Stimulated activated naive CD8-positive, alpha-beta T cell treated with anti-CD3 and anti-CD28 coated beads, Interleukin-15, Interleukin-2, amounts not matched to agents 100 ng/mL and 50 ng/mL, for 24 hours (primary cell): ENCODE results near the gene RBM45.
"Not testable (repeated sequence)": the region's sequence is repeated elsewhere in the genome, so short reads cannot be mapped to it uniquely, and the experiment has no call there.

Source experiments
- H3K27ac Mint-ChIP-seq: one replicate; pipeline ENCODE4 v1.8.0; 2021; ENCODE audit warnings: mild to moderate bottlenecking, mixed read lengths
- H3K27me3 Mint-ChIP-seq: one replicate; pipeline ENCODE4 v1.8.0; 2021; ENCODE audit warnings: mixed read lengths
- H3K36me3 Mint-ChIP-seq: one replicate; pipeline ENCODE4 v1.8.0; 2021; ENCODE audit warnings: low read depth, mixed read lengths
- H3K4me1 Mint-ChIP-seq: one replicate; pipeline ENCODE4 v1.8.0; 2021; ENCODE audit warnings: low read depth, mixed read lengths
- H3K4me3 Mint-ChIP-seq: one replicate; pipeline ENCODE4 v1.8.0; 2021; ENCODE audit warnings: mild to moderate bottlenecking, mixed read lengths
- H3K9me3 Mint-ChIP-seq: one replicate; pipeline ENCODE4 v1.8.0; 2021; ENCODE audit warnings: mixed read lengths

The RBM45 gene

DNA sequence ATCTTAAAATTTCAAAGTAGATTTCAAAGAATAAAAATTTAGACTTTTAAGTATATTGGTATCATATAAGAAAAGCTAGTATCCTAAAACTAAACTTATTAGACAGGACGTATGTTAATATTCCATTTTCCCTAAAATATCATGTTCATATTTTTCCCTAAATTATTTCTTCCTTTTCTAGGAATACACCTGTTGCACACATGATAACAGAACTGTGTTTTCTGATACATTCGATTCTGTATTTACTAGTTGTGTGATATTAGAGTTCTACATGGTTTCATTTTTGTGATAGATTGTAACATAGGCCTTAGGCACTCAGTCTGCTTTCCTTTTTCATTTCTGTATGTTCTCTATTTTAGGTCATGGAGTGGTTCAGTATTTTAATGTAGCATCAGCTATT is 10.9 kb downstream of the RBM45 start:
- Mint-ChIP-seq H3K4me3 (no peak overlapping the region), H3K27me3 (no peaks in the 10 kb centered on the region), H3K9me3 (no peaks in the 10 kb centered on the region), H3K36me3 (peaks cover 58% of the 10 kb centered on the region), H3K4me1 (no peaks in the 10 kb centered on the region), H3K27ac (no peak overlapping the region)

GRCh38 chr2:178125125-178125524 is 12.9 kb downstream of the RBM45 start:
- Mint-ChIP-seq H3K36me3 (peaks cover 67% of the 10 kb centered on the region), H3K4me1 (no peaks in the 10 kb centered on the region), H3K27me3 (no peaks in the 10 kb centered on the region), H3K4me3 (no peak overlapping the region), H3K27ac (no peak overlapping the region), H3K9me3 (no peaks in the 10 kb centered on the region)

DNA sequence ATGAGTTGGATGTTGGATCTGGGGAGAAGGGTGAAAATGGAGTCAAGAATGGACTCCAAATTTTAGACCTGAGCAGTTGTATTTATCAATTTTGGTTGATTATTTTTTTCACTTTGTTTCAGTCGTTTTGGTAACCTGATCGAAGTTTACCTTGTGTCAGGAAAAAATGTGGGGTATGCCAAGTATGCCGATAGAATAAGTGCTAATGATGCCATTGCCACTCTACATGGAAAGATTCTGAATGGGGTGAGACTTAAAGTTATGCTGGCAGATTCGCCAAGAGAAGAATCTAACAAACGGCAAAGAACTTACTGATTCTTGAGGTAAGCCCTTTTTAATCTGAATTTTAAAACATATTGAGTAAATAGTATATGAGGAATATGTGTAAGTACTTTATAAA is 13.6 kb downstream of the RBM45 start:
- no peaks in the 10 kb centered on the region for H3K9me3 Mint-ChIP-seq

GRCh38 chr2:178128836-178129630 is 16.8 kb downstream of the RBM45 start:
- peaks cover 54% of the 10 kb centered on the region for H3K36me3 Mint-ChIP-seq
- no peak overlapping the region for H3K4me3 Mint-ChIP-seq
- no peaks in the 10 kb centered on the region for H3K4me1 Mint-ChIP-seq
- no peak overlapping the region for H3K27ac Mint-ChIP-seq
- H3K27me3 Mint-ChIP-seq = no peaks in the 10 kb centered on the region
- no peaks in the 10 kb centered on the region for H3K9me3 Mint-ChIP-seq

More for the DNA sequence above, 13.6 kb downstream of the RBM45 start:
- peaks cover 63% of the 10 kb centered on the region for H3K36me3 Mint-ChIP-seq
- no peaks in the 10 kb centered on the region for H3K4me1 Mint-ChIP-seq
- no peak overlapping the region for H3K4me3 Mint-ChIP-seq
- H3K27ac Mint-ChIP-seq = no peak overlapping the region
- no peaks in the 10 kb centered on the region for H3K27me3 Mint-ChIP-seq

DNA sequence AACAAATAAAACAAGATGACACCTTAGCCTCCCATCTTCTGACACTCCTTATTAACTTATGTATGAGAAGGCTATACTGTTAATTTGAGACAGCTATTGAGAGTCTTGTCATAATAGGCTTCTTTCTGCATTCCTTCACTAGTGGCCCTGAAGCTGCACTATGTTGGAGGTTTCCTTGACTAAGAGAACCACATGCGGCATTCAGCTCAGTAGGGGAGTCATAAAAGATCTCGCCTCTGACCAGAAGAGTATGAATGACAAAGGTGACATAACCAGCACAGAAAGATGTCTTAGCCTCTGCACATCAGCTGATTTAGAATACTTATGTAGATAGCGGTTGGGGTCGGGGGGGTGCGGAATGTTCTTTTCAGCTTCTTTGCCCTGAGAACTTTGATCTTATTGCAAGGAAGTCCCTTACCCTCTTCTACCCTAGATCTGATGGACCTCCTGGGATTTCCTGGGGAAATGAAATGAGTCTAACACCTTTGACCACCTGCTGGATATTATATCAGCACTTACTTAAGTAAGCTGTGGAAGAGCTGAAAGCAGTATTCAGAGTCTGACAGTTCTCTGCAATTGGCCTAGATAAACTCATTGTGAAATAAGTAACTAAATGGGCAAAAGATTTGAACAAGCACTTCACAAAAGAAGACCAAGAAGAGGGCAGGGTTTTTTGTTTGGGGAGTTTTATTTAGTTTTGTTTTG is 24.2 kb downstream of the RBM45 start:
- Mint-ChIP-seq H3K4me1 (no peaks in the 10 kb centered on the region), H3K4me3 (no peak overlapping the region), H3K27me3 (no peaks in the 10 kb centered on the region), H3K9me3 (no peaks in the 10 kb centered on the region), H3K36me3 (peaks cover 26% of the 10 kb centered on the region), H3K27ac (no peak overlapping the region)

GRCh38 chr2:178142274-178143065 is 30.2 kb downstream of the RBM45 start:
- Mint-ChIP-seq H3K36me3 (no peaks in the 10 kb centered on the region), H3K27me3 (peaks cover 19% of the 10 kb centered on the region), H3K27ac (no peak overlapping the region), H3K9me3 (no peaks in the 10 kb centered on the region), H3K4me1 (no peaks in the 10 kb centered on the region), H3K4me3 (no peak overlapping the region)

DNA sequence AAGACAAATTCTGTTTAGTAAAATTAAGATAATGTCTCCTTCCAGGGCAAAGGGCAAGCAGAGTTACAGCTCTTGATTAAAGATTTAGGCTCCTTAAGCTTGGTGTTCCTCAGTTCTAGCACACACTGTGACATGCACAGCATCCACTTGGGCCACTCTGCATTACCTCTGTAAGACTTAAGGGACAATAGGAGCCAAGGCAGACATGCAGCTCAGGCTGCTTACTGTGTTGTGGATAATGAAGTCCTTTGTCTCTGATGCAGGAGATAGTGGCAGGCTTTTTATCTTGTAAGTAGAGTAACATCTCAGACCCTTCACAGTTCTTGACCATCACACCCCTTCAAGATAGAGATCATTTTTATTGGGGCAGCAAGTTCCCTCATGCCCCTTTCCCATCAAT is 31.2 kb downstream of the RBM45 start:
- no peaks in the 10 kb centered on the region for H3K36me3 Mint-ChIP-seq
- no peaks in the 10 kb centered on the region for H3K4me1 Mint-ChIP-seq
- no peaks in the 10 kb centered on the region for H3K9me3 Mint-ChIP-seq
- H3K4me3 Mint-ChIP-seq = no peak overlapping the region
- H3K27ac Mint-ChIP-seq = no peak overlapping the region
- H3K27me3 Mint-ChIP-seq = peaks cover 23% of the 10 kb centered on the region

DNA sequence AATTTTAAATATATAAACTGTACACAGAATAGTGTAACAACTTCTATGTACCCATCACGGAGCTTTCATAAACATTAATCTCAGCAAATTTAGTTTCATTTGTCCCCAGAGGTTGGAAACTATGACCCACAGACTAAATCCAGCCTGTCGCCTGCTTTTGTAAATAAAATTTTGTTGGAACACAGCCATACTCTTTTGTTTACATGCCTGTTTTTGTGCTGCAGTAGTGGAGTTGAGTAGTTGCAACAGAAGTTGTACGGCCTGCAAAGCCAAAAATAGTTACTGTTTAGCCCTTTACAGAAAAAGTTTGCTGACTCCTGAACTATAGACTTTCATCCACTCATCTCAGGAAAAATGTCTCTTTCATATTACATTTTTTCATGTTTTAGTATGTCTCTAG is 39.8 kb downstream of the RBM45 start:
- H3K4me3 Mint-ChIP-seq = no peak overlapping the region
- no peaks in the 10 kb centered on the region for H3K4me1 Mint-ChIP-seq
- H3K27ac Mint-ChIP-seq = no peak overlapping the region
- peaks cover 11% of the 10 kb centered on the region for H3K9me3 Mint-ChIP-seq
- H3K36me3 Mint-ChIP-seq = no peaks in the 10 kb centered on the region
- peaks cover 27% of the 10 kb centered on the region for H3K27me3 Mint-ChIP-seq

- Mint-ChIP-seq H3K4me3 (no peak overlapping the region), H3K9me3 (peaks cover 11% of the 10 kb centered on the region), H3K27me3 (peaks cover 27% of the 10 kb centered on the region), H3K4me1 (no peaks in the 10 kb centered on the region), H3K27ac (no peak overlapping the region), H3K36me3 (no peaks in the 10 kb centered on the region)
Observed at GRCh38 chr2:178152542-178152941, 40.3 kb downstream of the RBM45 start.

DNA sequence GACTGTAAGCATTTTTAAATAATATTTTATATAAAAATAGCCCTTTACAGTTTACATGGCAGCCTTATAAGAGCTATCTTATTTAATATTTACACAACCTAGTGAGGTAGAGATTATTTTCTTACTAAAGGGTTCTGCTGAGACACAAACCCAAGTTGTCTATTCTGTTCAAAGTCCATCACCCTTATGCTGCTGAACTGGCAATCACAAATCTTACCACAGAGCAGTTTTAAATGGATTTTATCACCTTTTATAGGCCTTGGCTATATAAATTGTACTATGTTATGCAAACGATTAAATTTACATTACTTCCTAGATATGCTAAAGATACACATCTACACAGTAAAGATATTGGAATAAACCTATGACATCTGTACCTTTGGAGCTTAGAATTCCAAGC is 40.7 kb downstream of the RBM45 start:
- Mint-ChIP-seq H3K4me1 (no peaks in the 10 kb centered on the region), H3K27me3 (peaks cover 25% of the 10 kb centered on the region), H3K27ac (no peak overlapping the region), H3K9me3 (peaks cover 11% of the 10 kb centered on the region), H3K36me3 (no peaks in the 10 kb centered on the region), H3K4me3 (no peak overlapping the region)

- H3K4me1 Mint-ChIP-seq, H3K27ac Mint-ChIP-seq, H3K36me3 Mint-ChIP-seq, H3K4me3 Mint-ChIP-seq: not testable (repeated sequence)
- H3K9me3 Mint-ChIP-seq = peaks cover 11% of the 10 kb centered on the region
- peaks cover 23% of the 10 kb centered on the region for H3K27me3 Mint-ChIP-seq
Observed at GRCh38 chr2:178153878-178154277, 41.6 kb downstream of the RBM45 start.

DNA sequence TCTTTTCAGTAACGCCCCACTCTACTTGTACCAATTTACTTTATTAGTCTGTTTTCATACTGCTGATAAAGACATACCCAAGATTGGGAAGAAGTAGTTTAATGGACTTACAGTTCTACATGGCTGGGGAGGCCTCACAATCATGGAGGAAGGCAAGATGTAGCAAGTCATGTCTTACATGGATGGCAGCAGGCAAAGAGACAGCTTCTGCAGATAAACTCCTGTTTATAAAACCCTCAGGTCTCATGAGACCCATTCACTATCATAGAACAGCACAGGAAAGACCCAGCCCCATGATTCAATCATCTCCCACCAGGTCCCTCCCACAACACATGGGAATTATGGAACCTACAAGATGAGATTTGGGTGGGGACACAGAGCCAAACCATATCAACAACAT is 43.3 kb downstream of the RBM45 start:
- Mint-ChIP-seq H3K36me3 (no peaks in the 10 kb centered on the region), H3K27ac (no peak overlapping the region), H3K4me3 (no peak overlapping the region), H3K4me1 (no peaks in the 10 kb centered on the region), H3K9me3 (peaks cover 11% of the 10 kb centered on the region), H3K27me3 (peaks cover 17% of the 10 kb centered on the region)

GRCh38 chr2:178157574-178157973 is 45.3 kb downstream of the RBM45 start:
- peaks cover 25% of the 10 kb centered on the region for H3K27me3 Mint-ChIP-seq
- no peaks in the 10 kb centered on the region for H3K36me3 Mint-ChIP-seq
- H3K4me1 Mint-ChIP-seq = no peaks in the 10 kb centered on the region
- H3K9me3 Mint-ChIP-seq = peaks cover 11% of the 10 kb centered on the region
- H3K27ac Mint-ChIP-seq = no peak overlapping the region
- no peak overlapping the region for H3K4me3 Mint-ChIP-seq

DNA sequence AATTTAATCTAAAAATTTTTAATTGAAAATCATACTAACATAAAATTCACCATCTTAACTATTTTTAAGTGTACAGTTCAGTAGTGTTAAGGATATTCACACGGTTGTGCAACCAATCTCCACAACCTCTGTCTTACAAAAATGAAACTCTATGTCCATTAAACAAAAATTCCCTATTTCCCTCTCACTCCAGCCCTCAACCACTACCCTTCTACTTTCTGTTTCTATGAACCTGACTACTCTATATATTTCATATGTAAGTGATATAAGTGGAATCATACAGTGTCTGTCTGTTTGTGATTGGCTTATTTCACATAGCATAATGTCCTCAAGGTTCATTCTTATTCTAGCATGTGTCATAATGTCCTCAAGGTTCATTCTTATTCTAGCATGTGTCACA is 47.7 kb downstream of the RBM45 start:
- peaks cover 8% of the 10 kb centered on the region for H3K9me3 Mint-ChIP-seq
- H3K27me3 Mint-ChIP-seq = peaks cover 19% of the 10 kb centered on the region
- no peak overlapping the region for H3K4me3 Mint-ChIP-seq
- peaks cover 3% of the 10 kb centered on the region for H3K4me1 Mint-ChIP-seq
- no peaks in the 10 kb centered on the region for H3K36me3 Mint-ChIP-seq
- no peak overlapping the region for H3K27ac Mint-ChIP-seq

DNA sequence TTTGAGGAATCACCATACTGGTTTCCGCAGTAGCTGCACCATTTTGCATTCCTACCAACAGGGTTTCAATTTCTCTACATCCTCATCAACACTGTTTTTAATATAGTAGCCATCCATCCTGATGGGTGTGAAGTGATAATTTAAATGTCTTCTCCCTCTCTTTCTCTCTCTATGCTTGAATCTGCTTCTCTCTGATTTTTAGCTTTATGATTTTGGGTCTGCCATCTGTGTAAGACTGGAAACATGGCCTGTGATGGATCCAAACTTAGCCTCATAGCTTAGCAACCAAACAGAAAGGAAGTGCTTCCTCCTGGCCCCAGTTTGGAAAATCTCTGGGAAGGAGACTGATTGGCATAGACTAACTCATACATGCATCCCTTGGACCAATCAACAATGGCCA is 48.4 kb downstream of the RBM45 start:
- H3K27me3 Mint-ChIP-seq = peaks cover 17% of the 10 kb centered on the region
- no peak overlapping the region for H3K27ac Mint-ChIP-seq
- H3K4me1 Mint-ChIP-seq = peaks cover 3% of the 10 kb centered on the region
- no peaks in the 10 kb centered on the region for H3K36me3 Mint-ChIP-seq
- H3K9me3 Mint-ChIP-seq = peaks cover 2% of the 10 kb centered on the region
- no peak overlapping the region for H3K4me3 Mint-ChIP-seq
